ENCODE results near the gene ZNF648. TPM values are rescaled to one million over a fixed set of nuclear protein-coding genes. Genes with fewer than 3 reads are reported as not detected.

Gene ZNF648
- polyA plus RNA-seq (2011; rRNA removed) (not detected in 2 replicates), polyA minus RNA-seq (2011; rRNA and poly(A)+ RNA removed) (not detected in 2 replicates)

DNA sequence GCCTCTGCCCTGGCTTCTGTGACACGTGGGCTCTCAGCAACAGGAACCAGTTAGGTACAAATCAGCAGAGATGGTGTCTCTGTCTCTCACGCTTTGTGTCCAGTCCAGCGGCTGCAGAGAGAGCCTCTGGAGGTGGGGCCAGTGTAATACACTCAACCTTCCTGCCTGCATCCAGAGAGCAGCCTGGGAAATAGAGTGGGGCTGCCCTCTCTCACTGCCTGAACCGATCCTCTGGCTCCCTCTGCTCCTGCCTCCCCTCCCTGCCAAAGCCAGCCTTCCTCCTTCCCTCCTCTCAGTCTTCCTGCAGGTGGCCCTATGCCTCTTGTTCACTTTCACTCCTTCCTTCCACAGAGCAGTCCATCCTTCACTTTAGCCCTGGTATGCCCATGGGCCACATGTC lies at the start of gene ZNF648:
Gene ZNF648, minus strand, starts transcription at position 119 of the 400 bp plus-strand sequence. CDS start 3,702 bp downstream, outside the sequence.
- TF ChIP-seq CTCF (IDR thresholded peaks at IDR 0.05; ENCODE audit: low read depth, low read length) = no peak
- Histone ChIP-seq H3K27me3 (ENCODE audit: control insufficient read depth, insufficient read depth, low read length) (no peaks in the 10 kb centered on the region), H3K4me3 (ENCODE audit: low read depth, low read length) (no peak within 1 kb of the TSS), H3K9me3 (ENCODE audit: control insufficient read depth, insufficient read depth, low read length) (peaks cover 4% of the 10 kb centered on the region), H3K27ac (ENCODE audit: low read depth, low read length) (no peak within 1 kb of the TSS)
- ChIA-PET CTCF (no interaction called here), POLR2A (no interaction called here)
- DNase-seq (ENCODE audit: low read depth, low spot score) = no peak

GRCh38 chr1:182110635-182111034 lies 49.1 kb upstream of the ZNF648 start:
- H3K27ac ChIP-seq (ENCODE audit: low read depth, low read length) = no peak overlapping the region
- ChIA-PET POLR2A (no interaction called here), CTCF (no interaction called here)
- no peaks in the 10 kb centered on the region for H3K27me3 ChIP-seq (ENCODE audit: control insufficient read depth, insufficient read depth, low read length)
- no peak for DNase-seq (ENCODE audit: low read depth, low spot score)
- TF ChIP-seq CTCF (IDR thresholded peaks at IDR 0.05; ENCODE audit: low read depth, low read length) = no peak
- no peak overlapping the region for H3K4me3 ChIP-seq (ENCODE audit: low read depth, low read length)
- H3K9me3 ChIP-seq (ENCODE audit: control insufficient read depth, insufficient read depth, low read length) = no peaks in the 10 kb centered on the region

GRCh38 chr1:182109771-182110170 lies 48.3 kb upstream of the ZNF648 start:
- CTCF ChIA-PET = interaction anchor here (1.0 kb wide), 1 partner anchor 8 kb away, joined by 3 read pairs; no protein-coding TSS in a partner anchor

DNA sequence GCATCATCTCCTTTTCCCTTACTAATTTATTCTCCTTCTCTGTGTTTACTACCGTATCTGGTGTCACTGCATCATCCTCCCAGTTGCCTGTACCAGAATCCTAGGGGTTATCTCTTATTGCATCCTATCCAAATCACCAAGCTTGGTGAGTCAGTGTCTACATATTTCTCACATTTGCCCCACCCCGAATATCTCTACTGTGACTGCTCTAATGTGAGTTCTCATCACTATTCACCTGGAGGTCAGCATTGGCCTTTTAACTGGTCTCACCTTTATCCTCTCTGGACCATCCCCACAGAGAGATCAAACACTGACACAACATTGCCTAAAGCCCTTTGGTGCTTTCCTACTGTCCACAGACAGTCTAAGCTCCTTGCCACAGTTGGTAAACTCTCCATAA lies 45.7 kb upstream of the ZNF648 start:
- CTCF ChIA-PET = interaction anchor here (1.4 kb wide), 1 partner anchor 290 kb away, joined by 4 read pairs; no protein-coding TSS in a partner anchor

More at GRCh38 chr1:182109771-182110170, 48.3 kb upstream of the ZNF648 start:
- Histone ChIP-seq H3K4me3 (ENCODE audit: low read depth, low read length) (no peak overlapping the region), H3K27ac (ENCODE audit: low read depth, low read length) (no peak overlapping the region), H3K9me3 (ENCODE audit: control insufficient read depth, insufficient read depth, low read length) (no peaks in the 10 kb centered on the region), H3K27me3 (ENCODE audit: control insufficient read depth, insufficient read depth, low read length) (no peaks in the 10 kb centered on the region)
- POLR2A ChIA-PET = no interaction called here
- DNase-seq (ENCODE audit: low read depth, low spot score) = no peak
- TF ChIP-seq CTCF (IDR thresholded peaks at IDR 0.05; ENCODE audit: low read depth, low read length) = no peak

GRCh38 chr1:182102043-182102416 lies 40.5 kb upstream of the ZNF648 start:
- H3K27ac ChIP-seq (ENCODE audit: low read depth, low read length) = no peak overlapping the region
- H3K4me3 ChIP-seq (ENCODE audit: low read depth, low read length) = no peak overlapping the region
- H3K27me3 ChIP-seq (ENCODE audit: control insufficient read depth, insufficient read depth, low read length) = no peaks in the 10 kb centered on the region
- ChIA-PET CTCF (no interaction called here), POLR2A (no interaction called here)
- no peaks in the 10 kb centered on the region for H3K9me3 ChIP-seq (ENCODE audit: control insufficient read depth, insufficient read depth, low read length)
- no peak for DNase-seq (ENCODE audit: low read depth, low spot score)
- TF ChIP-seq CTCF (IDR thresholded peaks at IDR 0.05; ENCODE audit: low read depth, low read length) = no peak

More for the DNA sequence above, 45.7 kb upstream of the ZNF648 start:
- Histone ChIP-seq H3K9me3 (ENCODE audit: control insufficient read depth, insufficient read depth, low read length) (no peaks in the 10 kb centered on the region), H3K27ac (ENCODE audit: low read depth, low read length) (no peak overlapping the region), H3K27me3 (ENCODE audit: control insufficient read depth, insufficient read depth, low read length) (no peaks in the 10 kb centered on the region), H3K4me3 (ENCODE audit: low read depth, low read length) (no peak overlapping the region)
- DNase-seq (ENCODE audit: low read depth, low spot score) = no peak
- TF ChIP-seq CTCF (IDR thresholded peaks at IDR 0.05; ENCODE audit: low read depth, low read length) = no peak
- POLR2A ChIA-PET = no interaction called here
